Cardiac fibroblast (primary cell): ENCODE data around the gene KIF16B.
"Not testable (repeated sequence)": the region's sequence is repeated elsewhere in the genome, so short reads cannot be mapped to it uniquely, and the experiment has no call there.

Source experiments
- DNase-seq, 2 donors: peaks; one replicate each; pipeline versions ENCODE4 v3.0.0 to v3.0.0-alpha.2; 2010; ENCODE audit warnings: low read depth in 2 of 2
- H3K4me3 ChIP-seq, 2 donors: replicated peaks in 1 of 2; 1 replicate in 1 of 2; 2 replicates in 1 of 2; pipeline ENCODE4 v1.5.1; 2011; ENCODE audit warnings: low read depth in 2 of 2, low read length in 2 of 2, mild to moderate bottlenecking in 2 of 2, moderate library complexity in 1 of 2
- CTCF ChIP-seq: IDR thresholded peaks from one replicate; pipeline ENCODE4 v1.5.1; 2011; ENCODE audit warnings: low read depth, mild to moderate bottlenecking, low read length, inconsistent platforms

Gene KIF16B

GRCh38 chr20:16236589-16237241, 336.5 kb downstream of the KIF16B start:
- no peak for DNase-seq
- H3K4me3 ChIP-seq, result no peak overlapping the region
- no peak for TF ChIP-seq CTCF

DNA sequence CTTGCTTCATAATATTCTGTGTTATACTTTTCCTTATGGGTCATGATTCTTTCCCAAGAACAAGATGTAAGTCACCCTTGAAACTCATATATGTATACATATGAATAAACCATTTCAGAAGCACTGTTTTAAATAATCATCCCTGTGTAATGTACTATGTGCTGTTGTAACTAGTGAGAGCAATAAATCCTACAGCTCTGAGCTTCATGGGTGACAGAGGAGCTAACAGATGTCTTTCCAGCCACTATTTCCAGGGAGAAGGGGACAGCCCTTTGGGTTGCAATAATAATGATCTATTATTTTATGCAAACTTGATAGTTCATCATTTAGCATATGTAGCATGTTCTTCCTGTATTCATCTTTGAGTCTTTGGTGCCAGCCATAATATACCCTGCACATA, 342.8 kb downstream of the KIF16B start:
- DNase-seq, result no peak
- no peak overlapping the region for H3K4me3 ChIP-seq
- no peak for TF ChIP-seq CTCF

DNA sequence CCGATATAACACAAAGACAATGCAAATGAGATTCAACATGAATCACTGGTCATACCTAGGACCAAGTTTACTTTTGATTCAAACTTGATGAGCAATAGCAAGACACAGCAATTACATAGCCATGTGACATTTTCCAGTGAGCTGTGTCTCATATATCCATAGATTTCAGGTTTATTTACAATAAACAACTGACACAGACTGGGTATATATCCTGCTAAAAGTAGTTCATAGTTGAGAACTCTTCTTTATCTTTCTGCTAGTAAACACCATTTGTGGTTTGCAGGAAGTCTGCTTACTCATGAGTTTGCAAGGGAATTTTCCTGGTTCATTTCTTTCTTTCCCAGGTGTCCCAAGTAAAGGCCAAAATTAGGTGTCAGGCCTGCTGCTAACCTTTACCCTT, 343.4 kb downstream of the KIF16B start:
- no peak for DNase-seq
- no peak for TF ChIP-seq CTCF

DNA sequence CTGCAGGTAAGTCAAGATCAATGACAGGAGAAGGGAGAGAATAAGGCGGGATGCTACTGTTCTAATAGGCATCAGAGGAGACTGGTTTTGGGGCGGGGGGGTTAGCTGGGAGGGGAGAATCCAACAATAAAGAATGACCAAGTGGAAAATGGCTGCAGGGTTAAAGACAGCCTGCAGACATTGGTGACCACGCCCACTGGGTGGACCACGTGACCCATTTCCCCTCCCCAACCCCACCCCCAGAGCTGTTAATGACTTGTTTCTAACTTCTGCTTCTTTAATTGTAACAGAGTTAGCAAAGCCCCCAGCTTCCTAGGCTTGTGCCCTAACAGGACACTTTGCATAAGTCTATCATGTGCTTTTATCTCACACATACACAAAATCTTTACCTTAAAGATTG, 344.5 kb downstream of the KIF16B start:
- no peak for DNase-seq
- no peak overlapping the region for H3K4me3 ChIP-seq
- no peak for TF ChIP-seq CTCF

More for the DNA sequence above, 343.4 kb downstream of the KIF16B start:
- no peak overlapping the region for H3K4me3 ChIP-seq

GRCh38 chr20:16226961-16227360, 346.3 kb downstream of the KIF16B start:
- DNase-seq, H3K4me3 ChIP-seq: not testable (repeated sequence)

- no peak for TF ChIP-seq CTCF
- no peak for DNase-seq
- H3K4me3 ChIP-seq, result no peak overlapping the region
These were observed 348.4 kb downstream of the KIF16B start for GRCh38 chr20:16224836-16225235.

DNA sequence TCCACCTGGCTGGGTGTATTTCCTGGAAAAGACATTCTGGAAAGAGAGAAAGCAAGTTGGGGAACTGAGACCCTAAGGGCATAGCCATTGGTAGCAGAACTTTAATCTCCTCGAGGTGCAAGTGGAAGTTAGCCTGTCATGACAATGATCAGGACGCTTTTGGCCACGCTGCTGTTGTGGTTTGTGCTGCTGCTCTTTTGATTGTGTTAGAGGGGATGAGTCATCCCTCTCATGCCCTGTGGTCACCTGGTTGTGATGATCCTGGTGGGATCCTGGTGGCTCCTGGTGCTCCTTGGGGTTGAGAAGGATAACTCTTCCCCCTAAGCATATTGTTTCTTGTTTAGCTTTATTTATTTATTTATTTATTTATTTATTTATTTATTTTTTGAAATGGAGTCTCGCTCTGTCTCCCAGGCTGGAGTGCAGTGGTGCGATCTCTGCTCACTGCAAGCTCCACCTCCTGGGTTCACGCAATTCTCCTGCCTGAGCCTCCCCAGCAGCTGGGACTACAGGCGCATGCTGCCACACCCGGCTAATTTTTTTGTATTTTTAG, 350.3 kb downstream of the KIF16B start:
- no peak for DNase-seq

More for the DNA sequence above, 350.3 kb downstream of the KIF16B start:
- no peak for TF ChIP-seq CTCF
- H3K4me3 ChIP-seq, result no peak overlapping the region
